HG03575 (cell line): ENCODE results near the gene HMOX2.

Experiments used
- ATAC-seq: cut with Tn5 transposase; IDR thresholded peaks from one replicate; pipeline ENCODE4 v1.9.1; 2021; ENCODE audit not compliant: unreplicated experiment, insufficient number of reproducible peaks, low FRiP score; ENCODE audit errors: extremely low read depth

HMOX2 gene, protein sequence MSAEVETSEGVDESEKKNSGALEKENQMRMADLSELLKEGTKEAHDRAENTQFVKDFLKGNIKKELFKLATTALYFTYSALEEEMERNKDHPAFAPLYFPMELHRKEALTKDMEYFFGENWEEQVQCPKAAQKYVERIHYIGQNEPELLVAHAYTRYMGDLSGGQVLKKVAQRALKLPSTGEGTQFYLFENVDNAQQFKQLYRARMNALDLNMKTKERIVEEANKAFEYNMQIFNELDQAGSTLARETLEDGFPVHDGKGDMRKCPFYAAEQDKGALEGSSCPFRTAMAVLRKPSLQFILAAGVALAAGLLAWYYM

DNA sequence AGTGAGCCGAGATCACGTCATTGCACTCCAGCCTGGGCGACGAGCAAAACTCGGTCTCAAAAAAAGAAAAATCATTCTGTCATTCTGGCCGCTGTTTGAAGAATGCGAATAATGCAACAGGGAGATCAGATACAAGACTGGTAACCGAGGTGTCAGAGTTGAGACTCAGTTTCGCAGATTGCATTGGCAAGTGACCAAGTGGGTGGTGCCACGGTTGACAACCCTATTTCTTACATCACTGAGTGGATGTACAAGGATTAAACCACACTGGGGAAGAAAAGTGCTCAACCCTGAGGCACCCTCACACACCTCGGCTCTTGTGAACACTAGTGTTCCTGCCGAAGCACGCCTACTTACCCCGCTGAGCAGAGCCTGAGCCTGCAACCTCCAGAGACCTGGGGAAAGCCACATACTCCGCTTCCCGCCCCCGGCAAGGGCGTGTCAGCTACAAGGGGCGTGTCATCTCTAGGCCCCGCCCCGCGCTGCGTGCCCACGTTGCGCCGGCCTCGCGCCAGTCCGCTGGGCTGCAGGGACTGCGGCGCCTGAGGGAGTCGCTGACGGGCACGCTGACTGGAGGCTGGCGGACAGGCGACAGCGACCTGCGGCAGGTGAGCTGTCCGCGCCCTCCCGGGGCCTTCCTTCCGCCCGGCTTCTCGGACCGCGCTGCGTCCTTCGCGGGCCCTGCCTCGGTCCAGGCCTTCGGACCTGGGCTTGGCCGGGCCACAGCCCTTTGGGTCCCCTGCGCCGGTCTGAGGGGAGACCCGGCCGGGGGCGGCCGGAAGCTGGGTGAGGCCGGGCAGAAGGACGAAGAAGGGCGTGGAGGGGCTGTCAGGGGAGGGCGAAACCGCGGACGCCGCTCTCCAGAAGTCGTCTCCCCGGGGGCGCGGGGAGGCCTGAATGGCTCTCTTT lies at the start of gene HMOX2:
Gene HMOX2, plus strand, starts transcription at position 519 of the 909 bp plus-strand sequence. CDS start 29,127 bp downstream, outside the sequence.
- ATAC-seq, result peak; percentile 40

DNA sequence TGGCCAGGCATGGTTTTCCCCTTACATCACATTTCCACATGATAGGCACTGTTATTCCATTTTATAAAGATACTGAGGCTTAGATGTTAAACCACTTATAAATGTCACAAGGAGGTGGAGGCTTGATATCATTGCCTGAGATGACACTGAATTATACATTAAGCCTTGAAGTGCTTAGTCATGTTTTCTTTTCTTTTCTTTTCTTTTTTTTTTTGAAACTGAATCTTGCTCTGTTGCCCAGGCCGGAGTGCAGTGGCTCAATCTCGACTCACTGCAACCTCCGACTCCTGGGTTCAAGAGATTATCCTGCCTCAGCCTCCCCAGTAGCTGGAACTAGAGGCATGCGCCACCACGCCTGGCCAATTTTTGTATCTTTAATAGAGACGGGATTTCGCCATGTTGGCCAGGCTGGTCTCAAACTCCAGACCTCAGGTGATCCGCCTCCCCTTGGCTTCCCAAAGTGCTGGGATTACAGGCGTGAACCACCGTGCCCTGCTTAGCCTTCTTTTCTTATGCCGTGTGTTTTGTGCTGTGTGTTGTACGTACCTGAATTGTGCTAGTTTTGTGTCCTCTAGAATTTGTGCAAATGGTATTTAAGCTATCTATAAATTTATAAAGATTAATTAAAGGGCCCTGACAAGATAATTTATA lies 49.4 kb upstream of the HMOX2 start:
- ATAC-seq, result no peak

DNA sequence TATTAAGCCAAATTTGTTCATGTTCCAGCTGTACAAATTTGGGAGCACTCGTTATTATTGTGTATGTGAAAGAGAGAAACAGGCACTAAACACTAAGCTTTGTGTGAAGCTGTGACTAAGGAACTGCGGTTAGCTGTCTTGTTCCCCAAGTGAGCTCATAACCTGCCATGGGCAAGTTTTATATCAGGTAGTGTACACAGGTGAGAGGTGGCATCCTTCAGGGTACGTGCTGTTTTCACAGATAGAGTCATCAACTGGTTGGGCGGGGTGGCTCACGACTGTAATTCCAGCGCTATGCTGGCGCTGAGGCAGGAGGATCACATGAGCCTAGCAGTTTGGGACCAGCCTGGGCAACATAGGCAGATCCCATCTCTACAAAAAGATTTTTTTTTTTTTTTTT lies 47.7 kb upstream of the HMOX2 start:
- ATAC-seq, result no peak

DNA sequence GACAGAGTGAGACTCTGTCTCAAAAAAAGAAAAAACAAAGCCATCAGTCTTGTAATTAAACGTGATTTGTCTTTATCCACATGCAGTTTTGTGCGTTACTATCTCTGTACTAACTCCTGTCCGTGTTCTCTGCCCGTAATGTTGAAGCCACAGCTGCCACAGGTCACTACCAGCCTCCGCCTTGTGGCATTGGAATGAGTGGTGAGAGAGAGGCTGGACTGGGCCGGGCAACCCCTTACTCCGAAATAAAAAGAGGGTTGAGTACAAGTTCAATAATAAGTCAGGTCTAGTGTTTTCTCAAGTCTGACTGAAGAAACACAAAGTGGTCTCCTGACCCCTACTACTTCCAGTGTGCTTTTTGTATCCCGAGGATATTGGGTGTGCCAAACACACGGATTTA lies 45.2 kb upstream of the HMOX2 start:
- ATAC-seq, result no peak

DNA sequence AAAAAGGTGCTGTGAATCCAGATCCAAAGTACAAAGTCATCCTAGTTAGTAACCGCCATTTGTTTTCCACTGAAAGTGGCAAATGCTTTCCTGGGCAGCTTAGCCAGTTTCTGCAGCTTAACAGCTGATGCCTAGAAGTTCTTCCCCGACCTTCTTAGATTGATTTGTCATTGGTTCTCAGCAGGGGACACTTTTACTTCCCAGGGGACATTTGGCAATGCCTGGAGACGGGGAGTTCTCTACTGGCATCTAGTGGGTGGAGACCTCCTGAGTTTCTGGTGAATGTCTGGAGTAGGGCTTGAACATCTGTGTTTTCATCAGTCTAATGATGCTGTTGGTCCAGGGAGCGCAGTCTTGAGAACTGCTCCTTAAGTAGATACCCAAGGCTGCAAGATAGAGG lies 43.0 kb upstream of the HMOX2 start:
- ATAC-seq, result no peak

DNA sequence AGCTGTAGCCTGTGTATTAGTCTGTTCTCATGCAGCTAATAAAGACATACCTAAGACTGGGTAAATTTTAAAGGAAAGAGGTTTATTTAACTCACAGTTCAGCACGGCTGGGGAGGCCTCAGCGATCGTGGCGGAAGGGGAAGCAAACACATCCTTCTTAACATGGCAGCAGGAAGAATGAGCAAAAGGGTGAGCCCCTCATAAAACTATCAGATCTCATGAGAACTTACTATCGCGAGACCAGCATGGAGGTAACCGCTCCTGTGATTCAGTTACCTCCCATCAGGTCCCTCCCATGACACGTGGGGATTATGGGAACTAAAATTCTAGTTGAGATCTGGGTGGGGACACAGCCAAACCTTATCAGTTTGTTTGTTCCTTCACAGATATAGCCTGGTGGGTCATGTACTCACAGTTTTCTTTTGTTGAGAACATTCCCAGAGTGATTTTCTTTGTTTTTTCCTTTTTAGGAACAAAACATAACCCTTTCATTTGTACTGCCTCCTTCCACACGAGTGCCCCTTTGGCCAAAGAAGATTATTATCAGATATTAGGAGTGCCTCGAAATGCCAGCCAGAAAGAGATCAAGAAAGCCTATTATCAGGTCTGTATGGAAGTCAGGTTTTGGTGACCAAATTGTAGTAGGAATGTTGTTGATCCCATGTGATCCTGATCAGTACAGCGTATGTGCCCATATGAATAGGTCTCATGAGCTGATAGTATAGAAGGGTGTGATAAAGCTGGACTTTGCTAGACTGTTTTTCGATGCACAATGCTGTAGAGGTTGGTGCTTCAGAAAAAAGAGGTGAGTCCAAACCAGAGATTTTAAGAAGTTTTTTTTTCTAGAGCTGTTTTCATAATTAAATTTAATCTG lies 42.0 kb upstream of the HMOX2 start:
- no peak for ATAC-seq

DNA sequence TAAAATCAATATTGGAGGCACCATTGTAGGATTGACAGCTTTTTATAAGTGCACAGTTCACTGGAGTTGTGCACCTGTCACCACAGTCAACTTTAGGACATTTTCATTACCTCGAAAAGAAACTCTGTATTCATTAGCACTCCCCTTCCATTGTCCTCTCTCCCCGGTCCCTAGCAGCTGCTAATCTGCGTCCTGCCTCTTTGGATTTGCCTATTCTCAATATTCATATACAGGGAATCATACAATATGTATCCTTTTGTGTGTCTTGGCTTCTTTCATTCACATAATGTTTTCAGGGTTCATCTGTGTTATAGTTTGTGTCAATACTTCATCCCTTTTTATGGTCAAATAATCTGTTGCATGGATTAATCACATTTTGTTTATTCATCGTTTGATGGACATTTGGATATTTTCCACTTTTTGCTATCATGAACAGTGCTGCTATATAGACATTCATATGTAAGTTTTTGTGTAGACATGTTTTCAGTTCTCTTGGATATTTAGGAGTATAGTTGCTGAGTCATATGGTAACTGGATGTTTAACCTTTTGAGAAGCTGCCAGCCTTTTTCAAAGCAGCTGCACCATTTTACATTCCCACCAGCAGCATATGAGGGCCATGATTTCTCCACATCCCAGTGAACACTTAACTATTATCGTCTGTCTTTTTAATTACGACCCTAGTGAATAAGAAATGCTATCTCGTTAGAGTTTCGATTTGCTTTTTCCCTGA lies 40.7 kb upstream of the HMOX2 start:
- no peak for ATAC-seq

DNA sequence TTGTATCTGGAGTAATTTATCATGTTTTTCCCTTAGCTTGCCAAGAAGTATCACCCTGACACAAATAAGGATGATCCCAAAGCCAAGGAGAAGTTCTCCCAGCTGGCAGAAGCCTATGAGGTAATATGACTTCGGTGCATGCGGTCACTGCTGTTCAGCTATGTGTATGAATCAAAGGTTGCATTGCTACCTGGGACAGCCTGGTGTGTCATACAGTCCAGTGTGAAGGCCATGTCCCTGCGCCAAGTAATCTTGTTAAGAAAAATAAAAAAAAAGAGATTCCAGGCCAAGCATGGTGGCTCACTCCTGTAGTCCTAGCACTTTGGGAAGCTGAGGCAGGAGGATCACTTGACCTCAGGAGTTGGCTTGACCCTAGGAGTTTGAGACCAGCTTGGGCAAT lies 38.8 kb upstream of the HMOX2 start:
- no peak for ATAC-seq

DNA sequence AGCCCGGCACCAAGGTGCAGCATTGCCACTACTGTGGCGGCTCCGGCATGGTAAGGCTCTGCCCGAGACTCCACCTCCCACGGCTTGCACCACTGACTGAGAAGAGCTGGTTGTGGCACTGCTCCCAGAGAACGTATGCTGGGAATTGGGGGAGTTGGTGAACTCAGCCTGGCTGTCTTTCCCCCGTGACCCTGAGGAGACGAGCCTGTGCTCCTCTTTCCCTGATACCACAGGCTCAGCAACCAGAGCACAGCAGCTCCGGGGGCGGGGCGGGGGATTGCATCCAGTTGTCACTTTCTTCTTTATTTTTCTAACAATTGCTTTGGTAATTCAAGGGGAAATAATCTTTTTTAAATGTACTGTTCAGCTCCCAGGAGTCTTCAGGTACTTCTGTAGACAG lies 33.8 kb upstream of the HMOX2 start:
- no peak for ATAC-seq

DNA sequence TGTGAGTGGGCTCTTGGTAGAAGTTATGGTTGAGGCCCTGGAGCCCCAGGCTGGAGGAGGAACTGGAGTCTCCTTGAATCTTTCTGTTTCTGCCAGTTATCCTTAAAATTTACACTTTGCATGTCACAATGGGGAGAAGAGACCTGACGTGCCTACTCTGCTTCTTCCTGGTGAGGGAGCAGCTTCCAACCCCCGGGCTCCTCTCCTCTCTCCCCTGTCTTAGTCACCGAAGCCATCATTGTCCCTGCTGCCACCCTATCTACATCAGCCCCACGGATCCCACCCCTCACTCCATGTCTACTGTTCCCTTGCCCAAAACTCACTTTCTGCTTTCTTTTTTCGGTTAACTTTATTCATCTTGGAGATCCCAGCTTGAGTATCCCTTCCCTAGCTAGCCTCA lies 32.9 kb upstream of the HMOX2 start:
- no peak for ATAC-seq

DNA sequence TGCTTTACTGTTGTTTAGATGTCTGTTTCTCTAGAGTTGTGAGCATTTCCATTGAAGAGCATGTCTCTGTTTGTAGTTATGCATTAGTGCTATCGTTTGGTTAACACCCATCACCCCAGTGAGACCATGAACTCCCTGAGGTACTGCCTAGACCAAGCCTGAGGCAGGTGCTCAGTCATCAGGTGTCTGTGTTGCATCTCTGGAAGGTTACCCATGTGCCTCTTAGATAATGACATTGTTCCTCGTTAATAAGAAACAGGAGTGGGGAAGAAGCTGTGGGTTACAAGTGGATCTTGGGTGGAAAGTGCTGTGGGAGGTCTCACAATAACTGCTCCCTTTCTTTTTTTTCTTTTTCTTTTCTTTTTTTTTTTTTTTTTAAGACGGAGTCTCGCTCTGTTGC lies 32.2 kb upstream of the HMOX2 start:
- ATAC-seq, result no peak

DNA sequence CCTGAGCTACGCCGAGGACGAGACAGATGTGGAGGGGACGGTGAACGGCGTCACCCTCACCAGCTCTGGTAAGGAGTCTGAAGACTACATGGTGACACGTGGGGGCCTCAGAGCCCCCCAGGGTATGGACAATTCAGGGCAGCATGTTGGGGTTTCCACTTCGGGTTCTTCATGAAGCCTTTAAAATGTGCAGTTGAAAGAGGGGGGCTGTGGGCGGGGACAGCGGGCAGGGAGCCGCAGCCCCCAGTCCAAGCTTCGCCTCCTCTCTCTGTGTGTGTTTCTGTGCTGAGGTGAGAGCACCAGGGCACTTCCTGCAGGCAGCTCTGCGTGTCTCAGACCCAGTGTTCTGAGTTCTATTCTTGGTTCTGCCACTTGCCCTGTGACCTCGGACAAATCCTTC lies 25.8 kb upstream of the HMOX2 start:
- no peak for ATAC-seq

DNA sequence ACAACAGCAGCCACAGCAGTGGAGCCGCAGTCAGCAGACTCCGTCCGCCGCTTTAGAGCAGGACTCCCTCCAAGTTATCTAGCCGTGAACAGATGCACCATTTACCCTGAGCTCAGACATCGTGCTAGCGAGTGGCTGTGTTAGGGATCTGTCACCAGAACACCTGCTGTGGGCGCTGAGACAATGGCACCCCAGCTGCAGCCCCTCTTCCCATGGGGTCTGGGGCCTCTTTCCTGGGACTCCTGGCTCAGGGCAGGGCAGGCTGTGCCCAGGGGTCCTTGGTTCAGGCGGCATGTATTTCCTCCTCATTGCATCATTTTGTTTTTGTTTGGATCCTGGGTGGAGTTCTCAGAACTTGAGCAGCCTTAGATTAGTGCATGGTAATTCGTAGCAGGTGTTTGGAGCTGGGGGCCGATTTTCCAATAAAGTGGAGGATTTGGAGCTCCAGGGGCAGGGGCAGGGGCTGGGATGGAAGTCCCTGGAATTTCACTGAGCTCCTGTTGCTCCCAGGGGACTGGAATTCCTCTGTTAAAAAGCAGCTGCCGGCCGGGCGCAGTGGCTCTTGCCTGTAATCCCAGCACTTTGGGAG lies 25.2 kb upstream of the HMOX2 start:
- no peak for ATAC-seq

DNA sequence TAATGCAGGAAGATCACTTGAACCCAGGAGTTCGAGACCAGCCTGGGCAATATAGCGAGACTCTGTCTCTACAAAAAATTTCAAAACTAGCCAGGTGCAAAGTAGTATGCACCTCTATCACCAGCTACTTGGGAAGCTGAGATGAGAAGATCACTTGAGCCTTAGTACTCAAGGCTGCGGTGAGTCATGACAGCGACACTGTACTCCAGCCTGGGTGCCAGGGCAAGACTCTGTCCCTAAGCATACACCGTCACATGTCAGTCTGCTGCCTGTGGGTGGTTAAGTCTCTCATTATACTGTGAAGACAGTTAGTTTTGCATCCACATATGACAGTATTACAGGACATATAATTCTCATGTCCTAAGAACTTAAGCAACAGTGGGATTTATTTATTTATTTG lies 23.5 kb upstream of the HMOX2 start:
- no peak for ATAC-seq

DNA sequence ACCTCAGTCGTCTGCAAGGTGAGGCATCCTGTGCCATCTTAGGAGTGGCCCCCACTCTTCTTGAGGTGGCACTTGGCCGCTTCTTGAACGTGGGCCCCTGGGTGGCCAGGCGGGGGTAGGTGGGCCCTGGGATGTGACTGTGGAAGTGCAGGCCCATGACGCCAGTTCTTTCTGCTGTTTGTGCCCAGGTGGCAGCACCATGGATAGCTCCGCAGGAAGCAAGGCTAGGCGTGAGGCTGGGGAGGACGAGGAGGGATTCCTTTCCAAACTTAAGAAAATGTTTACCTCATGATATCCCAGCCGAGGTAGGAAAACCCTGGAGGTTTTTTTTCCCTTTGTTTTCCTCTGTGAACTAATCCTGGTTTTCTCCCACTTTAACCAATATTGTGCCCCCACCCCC lies 21.6 kb upstream of the HMOX2 start:
- no peak for ATAC-seq

DNA sequence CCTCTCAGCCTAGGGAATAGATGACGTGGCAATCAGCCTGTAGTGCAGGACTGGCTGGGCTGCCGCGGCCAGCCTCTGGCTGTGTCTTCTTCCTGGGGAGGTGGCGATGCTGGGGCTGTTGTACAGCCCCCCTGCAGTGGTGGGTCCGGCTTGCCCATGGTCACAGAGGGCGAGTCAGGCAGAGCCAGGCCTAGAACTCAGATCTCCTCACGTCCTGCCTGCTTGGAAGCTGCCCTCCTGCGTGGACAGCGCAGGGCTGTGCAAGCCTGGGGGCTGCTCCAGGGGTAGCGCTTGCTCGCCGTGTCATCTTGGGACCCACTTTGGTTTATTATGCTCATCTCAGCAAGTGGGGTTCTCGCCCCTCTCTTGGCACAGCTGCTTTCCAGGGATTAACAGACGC lies 21.1 kb upstream of the HMOX2 start:
- no peak for ATAC-seq

DNA sequence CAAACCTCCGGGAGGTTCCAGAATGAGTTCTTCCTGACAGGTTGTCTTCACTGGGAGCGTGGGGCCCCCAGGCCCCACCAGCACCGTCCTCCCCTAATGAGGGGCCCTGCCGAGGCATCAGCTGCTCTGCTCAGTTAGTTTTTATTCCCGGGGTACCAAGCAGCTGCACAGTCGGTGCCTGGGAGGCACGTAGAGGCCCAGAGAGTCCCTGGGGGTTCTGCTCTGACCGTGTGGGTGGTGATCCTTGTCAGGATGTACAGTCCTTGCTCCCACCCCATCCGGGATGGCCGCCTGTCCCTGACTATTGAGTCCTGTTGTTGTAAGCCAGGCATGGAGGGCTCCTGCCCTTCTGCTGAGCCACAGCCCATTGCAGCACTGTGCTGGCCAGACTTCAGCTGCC lies 20.2 kb upstream of the HMOX2 start:
- no peak for ATAC-seq

DNA sequence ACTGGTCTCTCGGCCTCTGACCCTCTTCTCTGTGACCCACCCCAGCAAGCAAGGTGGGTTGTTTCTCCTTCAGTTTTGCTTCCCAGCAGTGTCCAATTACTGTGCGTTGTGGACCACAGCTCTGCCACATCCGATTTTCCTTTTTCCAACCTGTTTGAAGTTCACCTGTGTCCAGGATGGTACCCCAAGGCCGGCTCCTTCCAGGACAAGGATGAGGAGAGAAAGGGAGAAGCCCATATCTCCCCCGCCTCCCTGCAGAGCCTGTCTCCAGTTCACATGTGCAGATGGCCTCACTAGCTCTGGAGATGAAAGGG lies 15.3 kb upstream of the HMOX2 start:
- no peak for ATAC-seq
